Non-pigmented ciliary epithelial cell (primary cell): ENCODE data around the gene HES3.
A peak's percentile ranks its signal among the peaks of the same experiment; 100 is the strongest.

Experiments
- DNase-seq: peaks from one replicate; pipeline ENCODE4 v3.0.0-alpha.2; 2010; ENCODE audit warnings: low read depth

Gene HES3

DNA sequence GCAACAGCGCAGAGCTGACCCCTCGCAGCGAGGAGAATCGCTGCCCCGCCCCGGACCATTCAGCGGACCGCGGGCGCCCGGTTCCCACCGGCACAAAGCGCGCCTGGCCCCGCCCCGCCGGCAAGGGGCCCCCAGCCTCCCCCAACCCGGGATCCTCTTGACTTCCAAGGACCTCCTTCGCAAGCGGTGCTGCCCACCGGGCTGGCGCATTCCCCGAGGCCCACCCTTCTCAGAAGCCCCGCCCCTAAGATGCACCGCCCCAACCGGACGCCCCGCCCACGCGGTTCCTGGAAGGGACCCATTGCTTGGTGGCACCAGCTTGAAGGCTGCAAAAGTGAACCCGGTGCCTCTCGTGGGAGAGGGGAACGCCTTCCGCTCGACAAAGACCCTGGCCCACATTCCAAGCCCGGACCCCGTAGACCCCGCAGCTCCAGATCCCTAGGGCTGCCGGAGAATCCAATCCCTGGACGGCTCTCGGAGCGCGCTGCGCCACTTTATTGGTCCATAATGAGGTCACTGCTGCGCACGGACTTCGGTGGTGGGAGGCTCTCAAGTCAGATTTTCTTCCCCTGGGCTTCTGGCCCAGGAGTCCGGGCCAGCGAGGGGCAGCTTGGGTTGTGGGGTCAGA, 2.0 kb downstream of the HES3 start:
- no peak for DNase-seq

DNA sequence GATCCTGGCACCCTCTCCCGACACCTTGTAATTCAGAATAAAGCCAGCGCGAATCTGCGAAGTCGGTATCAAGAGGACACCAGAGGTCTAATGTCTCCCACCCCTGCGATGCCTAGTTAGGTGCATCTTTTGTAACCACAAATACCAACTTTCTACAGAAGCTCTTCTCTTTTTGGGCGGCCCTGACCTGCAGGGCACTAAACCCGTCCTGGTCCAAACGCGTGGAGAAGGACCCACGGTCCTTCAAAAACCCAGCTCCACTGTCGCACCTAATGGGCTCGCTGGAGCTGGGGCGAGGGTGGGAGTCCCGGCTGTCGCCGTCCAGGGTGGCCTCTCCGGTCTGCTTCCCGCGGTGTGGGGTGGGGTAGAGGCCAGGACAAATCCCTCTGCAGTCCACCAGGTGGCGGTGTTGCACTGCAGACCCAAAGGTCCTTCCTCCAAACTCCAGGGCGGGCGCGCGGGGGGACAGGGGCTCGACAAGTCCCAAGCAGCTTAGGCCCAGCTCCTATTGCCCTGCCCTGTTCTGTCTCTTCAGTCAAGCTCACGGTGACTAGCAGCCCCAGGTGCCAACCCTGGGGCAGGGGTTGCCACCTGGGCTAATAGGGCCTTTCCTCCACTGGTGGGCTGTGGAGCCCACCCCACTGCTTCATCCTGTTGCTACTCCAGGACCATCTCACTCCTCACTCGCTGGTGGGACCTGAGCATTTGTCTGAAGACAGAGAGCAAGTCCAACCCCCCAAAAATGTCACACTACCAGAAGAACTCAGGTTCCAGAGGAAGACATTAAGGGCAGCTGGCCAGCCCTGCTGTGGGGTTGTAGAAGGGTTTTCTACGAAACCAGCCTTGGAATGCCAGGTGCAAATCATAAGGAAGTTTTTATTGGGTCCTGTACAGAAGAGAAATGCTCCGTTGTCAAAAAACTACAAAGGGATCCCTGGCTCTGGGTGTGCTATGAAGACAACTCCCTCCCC, 2.8 kb downstream of the HES3 start:
- DNase-seq: no peak

DNA sequence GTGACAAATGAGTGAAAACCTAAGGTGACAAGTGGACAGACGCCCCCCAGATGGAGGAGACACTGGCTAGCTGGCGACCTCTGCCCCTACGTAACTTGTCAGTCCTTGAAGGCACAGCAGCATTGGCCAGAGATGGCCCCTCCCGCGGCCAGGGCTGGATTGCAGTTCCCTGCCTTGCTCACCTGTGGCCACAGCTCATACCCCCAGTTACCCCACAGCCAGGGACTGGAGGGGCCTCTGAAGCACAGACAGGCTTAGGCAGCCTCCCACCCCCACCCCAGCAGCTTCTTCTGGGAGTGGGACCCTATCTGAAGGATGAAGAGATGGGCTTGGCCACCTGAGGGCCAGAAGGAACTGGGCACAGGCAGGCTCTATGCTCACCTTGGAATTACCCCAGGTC, 3.7 kb downstream of the HES3 start:
- DNase-seq: no peak

DNA sequence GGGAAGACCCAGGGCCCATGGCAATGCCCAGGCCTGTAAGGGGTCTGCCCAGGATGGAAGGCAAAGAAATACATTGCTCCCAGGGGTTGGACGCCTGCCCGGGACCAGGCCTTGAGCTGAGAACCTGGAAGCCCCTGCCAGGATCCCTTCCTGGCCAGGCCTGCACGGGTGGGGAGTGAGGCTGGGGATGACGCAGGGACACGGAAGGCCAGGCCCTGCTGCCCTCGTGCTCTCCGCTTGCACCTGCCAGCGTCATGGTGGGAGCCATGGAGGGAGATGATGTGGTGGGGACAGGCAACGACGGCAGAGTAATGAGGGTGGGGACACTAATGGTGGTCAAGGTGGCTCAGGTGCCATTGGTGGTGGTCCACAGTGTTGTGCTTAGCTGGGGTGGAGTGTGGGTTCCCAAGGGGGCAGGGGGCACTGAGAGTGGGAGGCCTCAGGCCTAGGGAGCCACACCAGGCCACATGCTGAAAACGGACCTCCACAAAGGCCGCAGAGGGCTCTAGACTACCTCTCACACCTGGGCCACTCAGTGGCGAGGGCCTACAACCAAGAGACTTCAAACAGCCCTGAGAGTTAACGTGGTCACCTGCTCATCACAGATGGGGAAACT, 4.3 kb downstream of the HES3 start:
- DNase-seq: no peak

DNA sequence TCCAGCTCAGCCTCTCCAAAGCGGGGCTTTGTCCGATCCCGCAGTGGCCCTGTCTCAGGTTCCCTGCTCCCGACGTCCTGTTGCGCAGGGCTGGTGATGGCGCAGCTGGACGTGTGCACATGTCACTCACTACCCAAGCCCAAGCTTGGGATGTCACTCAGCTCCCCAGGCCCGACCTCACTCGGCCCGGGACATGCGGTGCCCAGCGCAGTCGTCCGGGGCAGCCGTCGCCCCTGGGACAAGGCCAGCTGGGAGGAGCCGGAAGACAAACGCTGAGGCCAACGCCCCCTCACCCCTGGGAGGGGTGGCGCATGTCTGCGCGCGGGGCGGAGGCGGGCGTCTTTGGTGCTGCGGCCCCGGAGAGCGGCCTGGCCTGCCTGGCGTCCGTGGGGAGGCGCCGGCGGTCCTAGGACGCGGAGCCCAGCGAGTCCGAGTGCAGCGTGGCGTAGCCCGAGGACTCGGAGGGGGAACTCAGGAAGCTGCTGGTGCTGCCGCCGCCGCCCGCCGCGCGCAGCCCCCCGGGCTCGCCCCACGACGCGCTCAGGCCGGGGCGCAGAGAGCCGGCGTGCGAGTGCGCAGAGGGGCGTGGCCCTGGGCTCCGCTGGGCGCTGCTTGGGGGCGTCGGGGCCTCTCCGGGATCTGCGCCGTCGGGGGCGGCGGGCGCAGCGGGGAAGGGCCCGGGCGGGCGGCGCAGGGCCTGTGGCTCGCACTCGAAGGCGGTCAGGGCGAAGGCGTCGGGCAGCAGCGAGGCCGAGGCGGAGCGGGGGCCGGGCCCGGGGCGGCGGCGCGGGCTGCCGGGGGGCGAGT, 5.2 kb downstream of the HES3 start:
- no peak for DNase-seq

DNA sequence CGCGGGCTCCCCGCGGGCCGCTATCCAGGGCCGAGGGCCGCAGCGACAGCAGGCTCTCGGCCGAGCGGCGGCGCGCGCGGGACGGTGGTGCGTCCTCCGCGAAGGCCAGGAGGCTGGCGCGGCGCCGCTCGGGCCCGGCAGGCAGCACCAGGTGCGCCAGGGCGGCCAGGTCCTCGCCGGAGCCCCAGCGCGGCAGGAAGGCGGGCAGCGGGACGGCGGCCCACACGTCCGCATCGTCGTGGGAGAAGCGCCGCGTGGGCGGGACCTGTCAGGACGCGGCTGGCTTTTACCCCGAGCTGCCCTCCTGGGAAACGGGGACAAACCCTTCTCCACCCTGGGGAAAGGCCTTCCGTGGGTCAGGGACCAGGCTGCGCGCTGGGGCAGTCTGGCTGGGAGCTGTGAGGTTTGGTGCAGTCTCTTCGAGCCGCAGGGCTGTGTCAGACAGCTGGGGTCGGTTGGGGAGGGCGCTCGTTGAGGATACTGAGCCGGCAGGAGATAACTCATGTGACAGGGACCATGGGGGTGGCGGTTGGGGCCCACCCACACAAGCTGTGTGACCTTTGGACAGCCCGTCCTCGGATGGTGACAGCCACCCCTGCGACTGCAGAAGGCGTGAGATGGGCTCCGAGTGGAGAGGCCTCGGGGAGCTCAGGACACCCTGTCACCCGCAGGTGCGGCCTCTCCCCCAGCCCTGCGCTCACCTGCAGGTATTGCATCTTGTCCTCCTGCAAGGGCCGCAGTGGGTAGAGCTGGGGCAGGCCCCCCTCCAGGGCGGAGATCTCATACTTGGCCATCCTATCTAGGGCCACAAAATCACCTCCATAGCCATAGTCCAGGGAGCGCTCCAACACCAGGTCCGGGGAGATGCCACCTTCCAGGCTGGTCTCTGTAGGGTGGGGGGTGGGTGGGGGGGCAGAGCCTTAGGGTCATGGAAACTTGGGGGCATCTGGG, 6.0 kb downstream of the HES3 start:
- no peak for DNase-seq

DNA sequence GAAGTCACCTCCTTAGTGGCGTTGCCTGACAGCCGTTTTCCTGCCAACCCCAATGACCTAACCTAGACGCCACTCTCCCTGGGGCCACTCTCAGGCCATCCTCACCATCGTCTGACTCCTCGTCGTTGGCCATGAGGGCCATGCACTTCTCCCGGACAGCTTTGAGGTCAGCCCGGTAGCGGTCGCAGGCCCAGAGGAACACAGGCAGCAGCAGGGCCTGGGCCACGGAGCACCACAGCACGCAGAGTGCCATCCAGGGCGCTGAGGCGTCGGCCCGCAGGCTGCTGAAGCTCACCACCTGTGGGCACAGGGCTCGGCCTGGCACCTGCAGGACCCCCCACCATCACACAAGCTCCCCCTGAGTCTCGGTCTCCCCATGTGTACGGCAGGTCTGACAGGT, 7.3 kb downstream of the HES3 start:
- no peak for DNase-seq

DNA sequence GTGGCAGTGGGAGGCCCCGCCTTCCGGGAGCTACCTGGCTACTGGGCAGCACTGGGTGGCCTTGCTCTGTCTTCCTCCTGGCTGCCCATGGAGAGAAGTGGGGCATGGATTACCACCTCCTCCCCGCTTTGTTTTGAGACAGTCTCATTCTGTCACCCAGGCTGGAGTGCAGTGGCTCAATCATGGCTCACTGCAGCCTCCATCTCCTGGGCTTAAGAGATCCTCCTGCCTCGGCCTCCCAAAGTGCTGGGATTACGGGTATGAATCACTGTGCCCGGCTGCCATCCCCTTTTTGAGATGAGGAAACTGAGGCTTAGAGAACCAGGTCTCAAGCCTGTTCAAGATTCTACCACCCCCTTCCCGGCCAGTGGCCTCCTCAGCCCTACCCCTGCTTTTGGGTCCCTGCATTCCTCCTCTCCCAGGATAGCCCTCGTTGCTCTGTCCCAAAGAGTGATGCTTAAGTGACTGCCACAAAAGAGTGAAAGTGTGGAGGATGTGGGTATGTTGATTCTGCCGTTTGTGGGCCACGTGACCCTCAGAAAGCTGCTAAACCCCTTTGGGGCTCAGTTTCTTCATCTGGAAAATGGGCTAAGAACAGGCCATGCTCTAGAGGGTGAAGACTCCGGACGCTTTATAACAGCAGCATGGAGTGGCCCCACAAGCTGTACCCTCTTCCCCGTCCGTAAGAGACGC, 7.8 kb downstream of the HES3 start:
- DNase-seq: no peak

DNA sequence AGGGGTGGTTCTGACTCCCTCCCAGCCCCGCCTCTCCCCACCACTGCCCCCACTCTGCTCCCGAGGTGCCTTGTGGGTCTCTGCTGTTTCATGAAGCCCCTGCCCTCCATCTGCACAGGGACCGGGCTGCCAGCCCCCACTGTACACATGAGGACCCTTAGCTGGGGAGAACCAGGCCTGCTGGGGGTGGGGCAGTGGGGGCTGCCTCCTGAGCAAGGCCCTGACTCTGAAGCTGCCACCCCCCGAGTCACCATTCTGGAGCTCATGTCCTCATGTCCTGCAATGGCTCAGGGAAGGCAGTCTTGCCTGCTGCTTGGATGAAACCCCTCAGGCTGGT, 8.4 kb downstream of the HES3 start:
- DNase-seq: no peak

DNA sequence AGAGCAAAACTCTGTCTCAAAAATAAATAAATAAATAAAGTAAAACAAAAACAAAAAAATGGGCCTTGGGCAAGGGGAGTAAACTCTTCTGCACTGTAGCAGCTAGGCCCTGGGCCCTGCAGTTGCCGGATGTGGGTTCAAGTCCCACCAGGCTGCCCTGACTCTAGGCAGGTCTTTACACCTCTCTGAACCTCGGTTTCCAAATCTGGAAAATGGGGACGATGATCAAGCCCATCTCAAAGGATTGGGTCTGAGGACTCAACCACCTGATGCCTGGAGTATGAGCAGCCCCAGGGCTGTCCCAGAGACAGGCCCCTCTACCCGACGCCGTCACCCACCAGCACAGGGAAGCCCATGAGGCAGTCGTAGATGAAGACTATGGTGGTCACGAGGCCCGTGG, 9.4 kb downstream of the HES3 start:
- no peak for DNase-seq

DNA sequence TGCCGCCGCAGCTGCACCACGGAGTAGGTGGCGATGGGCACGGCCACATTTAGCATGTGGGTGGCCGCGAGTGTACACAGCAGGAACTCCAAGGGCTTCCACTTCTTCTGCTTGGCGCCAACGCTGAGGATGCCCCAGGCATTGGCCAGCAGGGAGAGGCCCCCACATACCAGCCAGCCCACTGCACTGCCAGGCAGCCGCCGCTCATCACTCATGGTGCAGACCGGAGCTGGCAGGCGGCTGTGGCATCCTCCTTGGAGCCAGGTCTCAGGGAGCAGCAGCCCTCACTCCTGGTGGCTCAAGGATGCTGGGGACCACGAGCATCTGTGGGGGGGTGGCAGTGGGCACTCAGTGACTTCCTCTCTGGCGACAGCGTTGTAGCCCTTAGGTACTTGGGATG, 10.7 kb downstream of the HES3 start:
- DNase-seq: no peak

DNA sequence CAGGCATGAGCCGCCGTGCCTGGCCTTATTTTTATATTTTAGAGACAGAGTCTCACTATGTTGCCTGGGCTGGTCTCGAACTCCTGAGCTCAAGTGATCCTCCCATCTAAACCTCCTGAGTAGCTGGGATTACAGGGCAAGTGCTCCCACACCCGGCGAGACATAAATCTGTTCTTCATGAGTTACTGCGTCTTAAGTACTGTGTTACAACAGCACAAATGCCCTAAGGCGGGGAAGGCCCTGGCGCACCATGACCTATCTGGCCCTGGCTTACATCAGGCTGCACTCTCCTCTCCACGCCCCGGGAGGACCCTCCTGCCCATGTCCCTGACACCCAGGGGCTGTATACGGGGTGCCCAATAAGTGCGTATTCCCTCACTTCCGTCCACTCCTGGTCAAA, 12.7 kb downstream of the HES3 start:
- DNase-seq: no peak

DNA sequence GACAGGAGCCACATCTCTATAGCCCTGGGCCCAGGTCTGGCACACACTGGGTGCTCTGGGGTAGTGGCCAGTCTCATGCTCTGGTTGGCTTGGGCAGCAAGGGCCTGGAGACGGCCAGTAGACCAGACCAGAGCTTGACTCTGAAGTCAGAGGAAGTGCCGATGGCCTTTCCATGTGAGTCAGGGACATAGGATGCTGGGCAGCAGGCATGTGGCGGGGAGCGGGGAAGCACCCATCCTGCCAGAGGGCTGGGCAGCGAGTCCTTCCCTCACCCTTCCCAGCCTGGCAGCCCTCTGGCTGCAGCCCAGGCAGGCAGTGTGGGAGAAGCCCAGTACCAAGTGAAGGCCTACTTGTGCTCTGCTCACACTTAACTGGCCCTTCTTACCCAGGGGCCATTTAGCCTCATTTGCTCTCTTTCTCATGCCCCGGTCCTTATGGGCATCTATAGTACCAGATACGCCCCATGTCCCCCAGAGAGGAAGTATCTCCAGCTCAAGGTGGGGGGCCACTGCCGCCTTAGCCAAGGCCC, 13.6 kb downstream of the HES3 start:
- no peak for DNase-seq

DNA sequence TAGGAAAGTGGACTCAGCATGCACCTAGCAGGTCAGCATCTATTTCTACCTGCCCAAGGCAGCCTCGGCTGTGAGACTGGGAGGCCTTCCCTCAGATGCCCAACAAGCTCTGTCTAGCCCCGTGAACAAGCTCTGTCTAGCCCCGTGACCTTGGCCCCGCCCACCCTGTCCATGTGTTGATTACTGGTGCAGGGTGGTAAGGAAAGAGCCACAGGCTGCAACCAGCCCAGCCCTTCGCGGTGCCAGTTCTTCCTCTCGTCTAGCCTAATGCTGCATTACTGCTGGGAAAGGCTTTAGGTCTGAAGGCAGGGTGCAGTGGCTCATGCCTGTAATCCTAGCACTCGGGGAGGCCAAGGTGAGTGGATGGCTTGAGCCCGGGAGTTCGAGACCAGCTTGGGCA, 14.7 kb downstream of the HES3 start:
- DNase-seq: no peak

DNA sequence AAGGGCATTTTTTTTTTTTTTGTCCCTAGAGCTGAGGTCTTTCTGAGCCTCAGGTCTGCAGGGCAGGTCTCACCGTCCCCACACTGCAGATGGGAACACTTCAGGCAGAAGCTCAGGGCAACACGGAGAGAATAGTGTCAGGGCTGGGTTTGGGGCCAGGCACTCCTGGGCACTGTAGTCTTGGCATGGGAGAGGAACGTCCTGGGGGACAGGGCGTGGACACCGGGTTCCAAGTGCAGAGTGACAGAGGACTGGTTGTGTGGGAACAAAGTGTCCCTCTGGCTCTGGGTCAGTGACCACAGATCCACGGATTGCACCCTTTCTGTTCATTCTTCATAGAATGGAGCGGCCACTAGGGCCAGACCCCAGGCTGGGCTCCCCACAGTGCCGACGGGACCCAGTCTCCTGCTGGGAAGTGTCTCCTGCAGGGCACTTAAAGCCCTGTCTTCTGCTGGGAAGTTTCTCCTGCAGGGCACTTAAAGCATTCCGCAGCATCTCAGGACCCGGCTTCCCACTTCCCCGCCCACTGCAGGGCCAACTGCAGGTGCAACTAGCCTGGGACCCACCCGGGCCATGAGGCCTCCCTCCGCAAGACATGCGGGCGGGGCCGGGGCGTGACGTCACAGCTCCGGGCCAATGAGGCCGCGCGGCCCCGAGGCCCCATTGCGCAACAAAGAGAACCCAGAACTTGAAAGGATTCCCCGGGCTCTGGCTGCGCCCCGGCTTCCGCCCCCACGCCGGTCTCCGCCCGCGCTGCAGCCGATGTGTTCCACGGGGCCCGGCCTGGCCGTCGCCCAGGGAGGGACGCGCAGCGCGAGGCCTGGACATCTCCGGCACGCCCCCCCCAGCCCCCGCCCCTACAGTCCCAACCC, 15.7 kb downstream of the HES3 start:
- peak; percentile 20 for DNase-seq

DNA sequence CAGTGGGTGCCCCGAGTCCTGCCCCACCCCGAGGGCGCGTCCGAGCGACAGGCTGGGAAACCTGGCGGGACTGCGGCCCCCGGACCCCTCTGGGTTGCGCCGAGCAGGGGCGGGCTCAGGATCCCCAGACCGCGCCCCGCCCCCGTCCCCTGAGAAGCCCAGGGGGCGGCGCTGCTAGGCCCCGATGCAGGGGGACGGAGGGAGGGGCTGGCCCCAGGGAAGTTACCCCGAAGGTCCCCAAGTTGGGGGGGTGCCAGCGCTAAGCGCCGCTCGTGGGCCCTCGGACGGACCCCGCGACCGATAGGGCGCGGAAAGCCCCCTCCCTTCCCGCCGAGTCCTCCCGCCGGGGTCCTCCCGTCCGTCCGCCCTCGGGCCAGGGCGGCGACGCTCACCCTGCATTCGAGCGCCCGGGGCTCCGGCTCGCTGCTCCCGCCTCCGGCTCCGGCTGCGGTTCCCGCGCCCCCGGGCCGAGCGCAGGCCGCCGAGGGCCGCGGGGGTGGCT, 16.5 kb downstream of the HES3 start:
- no peak for DNase-seq

DNA sequence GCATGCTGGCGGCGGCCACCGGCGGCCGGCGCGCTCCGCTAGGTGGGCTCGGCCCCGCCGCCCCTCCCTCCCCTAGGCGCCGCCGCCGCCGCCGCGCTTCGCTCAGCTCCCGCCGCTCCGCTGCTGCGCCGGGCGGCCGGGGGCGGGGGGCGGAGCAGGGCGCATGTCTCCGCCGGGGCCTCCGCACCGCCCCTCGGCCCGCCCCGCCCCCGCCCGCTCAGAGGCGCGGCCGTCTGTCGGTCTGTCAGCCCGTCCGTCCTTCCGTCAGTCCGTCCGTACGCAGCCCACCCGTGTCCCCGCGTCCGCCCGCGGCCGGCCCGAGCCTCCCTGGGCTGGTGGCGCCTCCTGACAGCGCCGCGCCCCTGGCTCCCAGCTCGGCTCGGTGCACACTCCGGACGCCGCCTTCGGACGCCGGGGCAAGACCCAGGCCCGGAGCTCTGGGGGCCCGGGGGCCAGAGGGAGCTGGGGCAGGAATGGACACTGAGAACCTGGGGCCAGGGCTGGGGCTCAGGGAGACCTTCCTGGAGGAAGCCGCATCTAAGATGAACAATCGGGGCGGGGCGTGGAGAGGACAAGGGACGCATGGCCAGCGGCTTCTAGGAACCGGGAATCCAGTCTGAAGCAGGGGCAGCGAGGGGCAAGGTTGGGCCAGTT, 17.1 kb downstream of the HES3 start, which contains the start of gene GPR153:
GPR153 (minus strand) TSS at position 138 of the 654 bp plus-strand sequence. CDS start 6,193 bp downstream, outside the sequence.
- no peak for DNase-seq

DNA sequence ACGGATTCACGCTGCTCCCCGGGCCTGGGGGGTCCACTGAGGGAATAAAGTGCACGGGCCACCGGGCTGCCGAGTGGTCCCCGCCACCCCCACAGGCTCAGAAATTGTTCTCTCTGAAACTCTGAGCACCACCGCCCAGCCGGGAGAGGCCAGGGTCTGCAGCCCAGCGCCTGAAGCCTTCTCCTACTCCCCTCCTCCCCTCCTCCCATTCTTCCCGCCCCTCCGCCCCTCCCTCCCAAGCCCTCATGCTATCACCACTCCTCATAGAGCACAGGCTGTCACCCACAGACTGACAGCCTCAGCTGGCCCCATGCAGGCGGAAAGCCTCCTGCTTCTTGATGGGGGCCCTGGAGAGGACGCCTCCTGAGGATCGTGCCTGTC, 17.6 kb downstream of the HES3 start:
- DNase-seq: no peak
